Vagina (tissue), 2 donors: ENCODE data around the gene MYO3B. TPM values are rescaled to one million over a fixed set of nuclear protein-coding genes. Genes with fewer than 3 reads are reported as not detected.
"Not testable (repeated sequence)": the region's sequence is repeated elsewhere in the genome, so short reads cannot be mapped to it uniquely, and the experiment has no call there.

Source experiments
- DNase-seq, 2 donors: peaks; one replicate each; pipeline ENCODE4 v3.0.0-alpha.2; 2017; ENCODE audit errors: extremely low spot score in 2 of 2
- H3K27ac ChIP-seq: fragments of 200-600 bp; sonication (generic); one replicate; pipeline ENCODE4 v1.5.1; 2019
- H3K27me3 ChIP-seq: fragments of 200-600 bp; sonication (generic); one replicate; pipeline ENCODE4 v1.5.1; 2019
- H3K36me3 ChIP-seq, 2 donors: fragments of 200-600 bp; sonication (generic); one replicate each; pipeline ENCODE4 v1.5.1; 2017 to 2019
- H3K4me1 ChIP-seq: fragments of 200-600 bp; sonication (generic); one replicate; pipeline ENCODE4 v1.5.1; 2019
- H3K4me3 ChIP-seq, 2 donors: fragments of 200-600 bp; sonication (generic); 1 replicate in 1 of 2; 2 replicates in 1 of 2; pipeline ENCODE4 v1.5.1; 2016 to 2019
- H3K9me3 ChIP-seq: fragments of 200-600 bp; sonication (generic); one replicate; pipeline ENCODE4 v1.5.1; 2019
- CTCF ChIP-seq, 3 experiments: fragments of 450-650 bp in 2 of 3; fragments of 200-600 bp in 1 of 3; sonication (generic) in 1 of 3; IDR thresholded peaks; one replicate each; pipeline ENCODE4 v1.5.1; 2017 to 2019; ENCODE audit warnings: antibody characterized with exemption in 3 of 3, mild to moderate bottlenecking in 2 of 3, moderate library complexity in 2 of 3
- POLR2A ChIP-seq, 2 donors: fragments of 450-650 bp; IDR thresholded peaks; one replicate each; pipeline ENCODE4 v1.6.1; 2017; ENCODE audit warnings: antibody characterized with exemption in 2 of 2, mild to moderate bottlenecking in 2 of 2, moderate library complexity in 2 of 2
- POLR2AphosphoS5 ChIP-seq, 2 donors: sonication (generic); formaldehyde crosslinking; IDR thresholded peaks; one replicate each; pipeline ENCODE4 v1.9.0; 2017; ENCODE audit warnings: antibody characterized with exemption in 2 of 2, mild to moderate bottlenecking in 2 of 2, low read depth in 1 of 2; ENCODE audit not compliant: insufficient read depth in 1 of 2
- intact Hi-C: fragments of 100-400 bp; cut with DNase I; formaldehyde crosslinking; loops from one replicate; pipeline ENCODE4 v1.15.1; 2023
- total RNA-seq: library from RNA; depleted of rRNA; stranded (reverse); fragments of >200 nt; gene quantifications from one replicate; pipeline ENCODE4 v1.2.3, GENCODE V29; 2016

Gene MYO3B
- total RNA-seq, 1 donor from 2014 or later = 0.49 TPM

- Histone ChIP-seq H3K36me3 (no peaks in the 10 kb centered on the region), H3K27ac (no peak overlapping the region), H3K9me3 (no peaks in the 10 kb centered on the region), H3K4me3 (no peak overlapping the region), H3K27me3 (no peaks in the 10 kb centered on the region), H3K4me1 (no peaks in the 10 kb centered on the region)
- no peak for DNase-seq
- TF ChIP-seq POLR2AphosphoS5 (IDR thresholded peaks at IDR 0.05; ENCODE audit: insufficient read depth in 1 of 2, low read depth in 1 of 2) = no peak
- TF ChIP-seq CTCF (IDR thresholded peaks at IDR 0.05) = no peak
- no peak for TF ChIP-seq POLR2A (IDR thresholded peaks at IDR 0.05)
- intact Hi-C loops = no loop called here
These were observed 432.7 kb downstream of the MYO3B start for GRCh38 chr2:170610615-170611014.

- intact Hi-C loops, H3K4me1 ChIP-seq, H3K9me3 ChIP-seq, H3K27ac ChIP-seq, H3K36me3 ChIP-seq, H3K27me3 ChIP-seq, DNase-seq, H3K4me3 ChIP-seq: not testable (repeated sequence)
These were observed 441.0 kb downstream of the MYO3B start for GRCh38 chr2:170618948-170619347.

GRCh38 chr2:170635094-170635493 is 457.1 kb downstream of the MYO3B start:
- H3K27me3 ChIP-seq, H3K36me3 ChIP-seq, intact Hi-C loops, DNase-seq, H3K27ac ChIP-seq, H3K4me3 ChIP-seq, H3K4me1 ChIP-seq, H3K9me3 ChIP-seq: not testable (repeated sequence)

DNA sequence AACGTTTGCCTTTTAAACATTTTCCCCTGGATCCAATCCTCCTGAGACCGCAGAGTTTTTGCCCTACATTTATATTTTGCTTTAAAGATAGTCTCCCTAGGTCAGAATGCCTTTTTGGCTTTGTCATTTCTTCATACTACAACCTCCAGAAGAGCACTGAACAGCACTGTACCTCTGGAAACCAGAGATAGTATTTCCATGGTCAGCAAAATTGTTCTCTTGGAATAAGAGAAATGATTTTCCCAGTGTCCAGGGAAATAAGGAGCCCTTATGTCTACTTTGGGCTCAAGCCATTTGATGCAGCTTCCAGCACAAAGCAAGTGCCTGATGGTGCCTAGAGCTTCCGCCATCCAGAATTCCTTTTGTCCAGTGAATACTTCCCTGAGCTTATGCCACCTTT is 461.7 kb downstream of the MYO3B start:
- Histone ChIP-seq H3K36me3 (no peaks in the 10 kb centered on the region), H3K4me3 (no peak overlapping the region), H3K4me1 (no peaks in the 10 kb centered on the region), H3K27me3 (no peaks in the 10 kb centered on the region), H3K27ac (no peak overlapping the region), H3K9me3 (no peaks in the 10 kb centered on the region)
- no peak for DNase-seq
- intact Hi-C loops = no loop called here
- no peak for TF ChIP-seq POLR2AphosphoS5 (IDR thresholded peaks at IDR 0.05; ENCODE audit: insufficient read depth in 1 of 2, low read depth in 1 of 2)
- no peak for TF ChIP-seq POLR2A (IDR thresholded peaks at IDR 0.05)
- TF ChIP-seq CTCF (IDR thresholded peaks at IDR 0.05) = no peak

GRCh38 chr2:170641961-170642360 is 464.0 kb downstream of the MYO3B start:
- DNase-seq = no peak
- Histone ChIP-seq H3K4me3 (no peak overlapping the region), H3K4me1 (no peaks in the 10 kb centered on the region), H3K27ac (no peak overlapping the region), H3K9me3 (no peaks in the 10 kb centered on the region), H3K36me3 (no peaks in the 10 kb centered on the region), H3K27me3 (no peaks in the 10 kb centered on the region)
- intact Hi-C loops = no loop called here
- TF ChIP-seq POLR2AphosphoS5 (IDR thresholded peaks at IDR 0.05; ENCODE audit: insufficient read depth in 1 of 2, low read depth in 1 of 2) (no peak), POLR2A (IDR thresholded peaks at IDR 0.05) (no peak)

- Histone ChIP-seq H3K27me3 (no peaks in the 10 kb centered on the region), H3K27ac (no peak overlapping the region), H3K9me3 (no peaks in the 10 kb centered on the region), H3K36me3 (no peaks in the 10 kb centered on the region), H3K4me1 (no peaks in the 10 kb centered on the region), H3K4me3 (no peak overlapping the region)
- intact Hi-C loops = no loop called here
- no peak for DNase-seq
- TF ChIP-seq POLR2AphosphoS5 (IDR thresholded peaks at IDR 0.05; ENCODE audit: insufficient read depth in 1 of 2, low read depth in 1 of 2) (no peak), POLR2A (IDR thresholded peaks at IDR 0.05) (no peak)
These were observed 465.4 kb downstream of the MYO3B start for GRCh38 chr2:170643346-170643745.

- no peaks in the 10 kb centered on the region for H3K9me3 ChIP-seq
- no peaks in the 10 kb centered on the region for H3K27me3 ChIP-seq
- H3K27ac ChIP-seq = no peak overlapping the region
- DNase-seq = no peak
- intact Hi-C loops = no loop called here
- no peaks in the 10 kb centered on the region for H3K4me1 ChIP-seq
- H3K4me3 ChIP-seq = no peak overlapping the region
- TF ChIP-seq POLR2A (IDR thresholded peaks at IDR 0.05) (no peak), POLR2AphosphoS5 (IDR thresholded peaks at IDR 0.05; ENCODE audit: insufficient read depth in 1 of 2, low read depth in 1 of 2) (no peak), CTCF (IDR thresholded peaks at IDR 0.05) (no peak)
- no peaks in the 10 kb centered on the region for H3K36me3 ChIP-seq
These were observed 469.9 kb downstream of the MYO3B start for GRCh38 chr2:170647741-170648436.
